UCSD-AML1 (cell line): ENCODE measurements around the gene PNPO.

Experiments used
- DNase-seq: peaks from one replicate; lab custom pipeline; 2025; ENCODE audit not compliant: unreplicated experiment; lab: John Stamatoyannopoulos, UW

Gene PNPO

GRCh38 chr17:47996201-47996600 lies 54.8 kb downstream of the PNPO start:
- no peak for DNase-seq

- no peak for DNase-seq
Measured at GRCh38 chr17:47997586-47997985, 56.2 kb downstream of the PNPO start.

- DNase-seq, result no peak
Measured at GRCh38 chr17:47998044-47998443, 56.7 kb downstream of the PNPO start.
